Endothelial cell of umbilical vein (primary cell): Measurements from ENCODE around the gene RANBP2. TPM values are rescaled to one million over a fixed set of nuclear protein-coding genes. Genes with fewer than 3 reads are reported as not detected.
A peak's percentile ranks its signal among the peaks of the same experiment; 100 is the strongest.

ENCODE experiments used
- BruUV-seq: library from RNA; stranded (reverse); fragments of 400-500 nt; replicated peaks from 2 replicates; lab custom pipeline; 2021; lab: Mats Ljungman, UMichigan
- CTCF ChIA-PET: fragments of 300-600, 350-600 bp; sonication (Branson Sonifier 250); formaldehyde crosslinking; loops from one replicate; lab custom pipeline; 2021; ENCODE audit warnings: antibody characterized with exemption, inconsistent platforms; lab: Charles Lee
- POLR2A ChIA-PET: fragments of 300-600, 350-600 bp; sonication (Branson Sonifier 250); formaldehyde crosslinking; loops from one replicate; lab custom pipeline; 2021; ENCODE audit warnings: antibody characterized with exemption, inconsistent platforms; lab: Charles Lee
- DNase-seq: peaks from one replicate; pipeline ENCODE4 v3.0.0-alpha.2; 2011; ENCODE audit warnings: low read depth, low spot score
- FAIRE-seq: peaks from 2 replicates; lab custom pipeline; 2011; peaks lifted over from hg19 to GRCh38; lab: Jason Lieb, UNC
- H2AFZ ChIP-seq: 2 replicates; pipeline ENCODE4 v1.6.0; 2012; ENCODE audit warnings: low read depth, low read length, control low read depth, inconsistent platforms
- H3K27ac ChIP-seq: 2 replicates; pipeline ENCODE4 v1.5.1; 2011; ENCODE audit warnings: low read depth, mild to moderate bottlenecking, control low read depth, low read length, moderate library complexity; ENCODE audit not compliant: insufficient read depth
- H3K27me3 ChIP-seq, 2 experiments: 2 replicates each; pipeline versions ENCODE4 v1.6.0 to v1.6.1; 2011; ENCODE audit warnings: low read length in 2 of 2, mixed read lengths in 1 of 2; ENCODE audit not compliant: control insufficient read depth in 2 of 2, insufficient read depth in 2 of 2
- H3K36me3 ChIP-seq, 2 experiments: 2 replicates in 1 of 2; 3 replicates in 1 of 2; pipeline ENCODE4 v1.5.1; 2011; ENCODE audit warnings: low read length in 2 of 2, mild to moderate bottlenecking in 1 of 2, moderate library complexity in 1 of 2; ENCODE audit not compliant: control insufficient read depth in 2 of 2, insufficient read depth in 2 of 2; ENCODE audit errors: extremely low read depth in 1 of 2
- H3K4me1 ChIP-seq: 3 replicates; pipeline ENCODE4 v1.5.1; 2011; ENCODE audit warnings: mild to moderate bottlenecking, low read length; ENCODE audit not compliant: control insufficient read depth, insufficient read depth; ENCODE audit errors: extremely low read depth
- H3K4me2 ChIP-seq: 2 replicates; pipeline ENCODE4 v1.6.1; 2011; ENCODE audit warnings: low read length, control low read depth, mixed read lengths; ENCODE audit not compliant: insufficient read depth
- H3K4me3 ChIP-seq, 3 experiments: fragments of 200-600 bp in 1 of 3; sonication (generic), shearing (Covaris generic) in 1 of 3; replicated peaks in 1 of 3; 2 replicates each; pipeline ENCODE4 v1.5.1; 2011 to 2016; ENCODE audit warnings: control low read depth in 3 of 3, low read length in 3 of 3, mild to moderate bottlenecking in 2 of 3, inconsistent platforms in 1 of 3, low read depth in 1 of 3, moderate library complexity in 1 of 3; ENCODE audit not compliant: insufficient read depth in 1 of 3
- H3K79me2 ChIP-seq: 2 replicates; pipeline ENCODE4 v1.6.0; 2012; ENCODE audit warnings: low read length, inconsistent platforms; ENCODE audit not compliant: control insufficient read depth, insufficient read depth
- H3K9ac ChIP-seq: replicated peaks from 2 replicates; pipeline ENCODE3; 2011; ENCODE audit warnings: low read length, control low read depth; ENCODE audit not compliant: insufficient read depth; ENCODE audit errors: extremely low read depth
- H3K9me1 ChIP-seq: replicated peaks from 3 replicates; pipeline ENCODE4 v1.6.0; 2011; ENCODE audit warnings: mild to moderate bottlenecking, low read length; ENCODE audit not compliant: control insufficient read depth, insufficient read depth; ENCODE audit errors: extremely low read depth
- H3K9me3 ChIP-seq: replicated peaks from 2 replicates; pipeline ENCODE4 v1.5.1; 2012; ENCODE audit warnings: low read length, inconsistent platforms; ENCODE audit not compliant: control insufficient read depth, insufficient read depth
- H4K20me1 ChIP-seq: replicated peaks from 2 replicates; pipeline ENCODE3; 2011; ENCODE audit warnings: mild to moderate bottlenecking, low read length; ENCODE audit not compliant: control insufficient read depth, insufficient read depth; ENCODE audit errors: extremely low read depth
- EZH2 ChIP-seq: IDR thresholded peaks from 2 replicates; pipeline ENCODE4 v1.6.1; 2012; ENCODE audit warnings: borderline replicate concordance, low read depth, mild to moderate bottlenecking, moderate library complexity, low read length, inconsistent platforms; ENCODE audit not compliant: severe bottlenecking
- FOS ChIP-seq: IDR thresholded peaks from 2 replicates; pipeline ENCODE4 v1.6.1; 2011; ENCODE audit warnings: mild to moderate bottlenecking, low read length, moderate library complexity, borderline replicate concordance; ENCODE audit not compliant: insufficient read depth
- GATA2 ChIP-seq: IDR thresholded peaks from 2 replicates; pipeline ENCODE4 v1.7.0; 2011; ENCODE audit warnings: low read depth, mild to moderate bottlenecking, moderate library complexity, mixed read lengths, low read length; ENCODE audit not compliant: insufficient read length, insufficient read depth
- JUN ChIP-seq: IDR thresholded peaks from 2 replicates; pipeline ENCODE4 v1.6.1; 2011; ENCODE audit warnings: borderline replicate concordance, low read depth; ENCODE audit not compliant: insufficient read length, insufficient read depth
- MYC ChIP-seq: IDR thresholded peaks from one replicate; pipeline ENCODE4 v1.6.1; 2011; ENCODE audit warnings: mild to moderate bottlenecking, low read depth, low read length
- POLR2A ChIP-seq: IDR thresholded peaks from 2 replicates; pipeline ENCODE4 v1.6.1; 2012; ENCODE audit warnings: low read depth, mild to moderate bottlenecking, control low read depth, low read length
- POLR2AphosphoS5 ChIP-seq: IDR thresholded peaks from 2 replicates; pipeline ENCODE4 v1.6.1; 2012; ENCODE audit warnings: low read depth, mild to moderate bottlenecking, control low read depth, low read length, moderate library complexity; ENCODE audit not compliant: insufficient read depth
- dilution Hi-C: fragments of 300-500 bp; cut with MboI; formaldehyde crosslinking; loops from one replicate; pipeline ENCODE4 v1.15.0; 2019; ENCODE audit warnings: low sequenced_read_pairs; ENCODE audit not compliant: extremely low pct_ligation_motif_present
- intact Hi-C: fragments of 100-400 bp; cut with micrococcal nuclease; formaldehyde crosslinking; loops from one replicate; pipeline ENCODE4 v1.10.0; 2022
- polyA plus RNA-seq, 4 experiments: library from polyadenylated mRNA; depleted of rRNA in 3 of 4; stranded (reverse) in 3 of 4; unstranded in 1 of 4; fragments of >200 nt; gene quantifications; 2 replicates each; pipeline versions ENCODE4 v1.2.1 to v1.2.3, GENCODE V29; 2011 to 2012; ENCODE audit warnings: missing spikeins in 1 of 4
- total RNA-seq: library from RNA; stranded (reverse); gene quantifications from 2 replicates; pipeline ENCODE4 v1.2.3, GENCODE V29; 2021
- TF ChIP-seq, protein P1 (sequence below): IDR thresholded peaks from 2 replicates; pipeline ENCODE4 v1.6.1; 2011; ENCODE audit not compliant: insufficient read depth, insufficient read length
- TF ChIP-seq, protein P2 (sequence below), 2 donors: IDR thresholded peaks; 1 replicate in 1 of 2; 2 replicates in 1 of 2; pipeline ENCODE4 v1.5.1; 2011; ENCODE audit warnings: low read length in 2 of 2, mild to moderate bottlenecking in 2 of 2, moderate library complexity in 2 of 2, control low read depth in 1 of 2, inconsistent platforms in 1 of 2, low read depth in 1 of 2; ENCODE audit not compliant: insufficient read depth in 1 of 2; ENCODE audit errors: extremely low read depth in 1 of 2

RANBP2 gene
- total and polyA plus RNA-seq, 2 donors (not counting 3 experiments of a cell fraction or from before 2014, with no cell fraction given): 7.2 to 79.4 TPM

DNA sequence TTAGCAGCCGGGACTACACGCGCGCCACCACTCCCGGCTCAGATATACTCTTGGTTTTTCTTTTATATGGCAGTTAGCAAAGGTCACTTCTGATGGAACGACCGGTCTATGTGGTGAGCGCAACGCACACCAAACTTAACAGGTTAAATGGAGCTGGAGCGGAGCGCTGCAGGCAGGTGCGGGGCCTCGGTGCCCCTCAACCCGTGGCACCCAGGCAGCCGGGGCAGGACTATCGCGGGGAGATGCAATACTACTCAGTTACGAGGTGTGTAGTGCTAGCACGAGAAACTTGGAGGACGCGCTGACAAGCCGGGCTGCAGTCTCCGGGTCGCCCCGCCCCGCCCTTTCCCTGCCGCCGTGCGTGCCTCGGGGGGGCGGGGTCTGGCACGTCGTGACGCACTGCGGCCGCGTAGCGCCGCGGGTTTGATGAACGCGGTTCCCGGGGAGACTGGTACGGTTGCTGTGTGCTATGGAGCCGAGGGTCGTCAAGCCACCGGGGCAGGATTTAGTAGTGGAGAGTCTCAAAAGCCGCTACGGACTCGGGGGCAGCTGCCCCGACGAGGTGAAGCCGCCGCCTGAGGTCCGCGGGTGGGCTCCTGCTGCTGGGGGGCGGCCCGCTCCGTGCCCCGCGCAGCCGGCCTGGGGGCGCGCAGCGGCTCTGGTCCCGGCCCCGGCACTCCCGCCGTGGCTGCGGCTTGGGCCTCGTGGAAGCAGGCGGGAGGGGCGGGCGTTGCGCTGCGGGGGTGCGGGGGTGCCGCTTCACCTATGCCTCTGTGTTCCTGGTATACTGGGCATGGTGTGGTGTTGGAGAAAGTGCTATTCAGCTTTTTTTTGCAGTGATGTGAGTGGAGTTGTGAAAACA is 67.3 kb downstream of the RANBP2 start, which contains the start of gene CCDC138:
Gene CCDC138, plus strand, starts transcription at position 418 of the 862 bp plus-strand sequence. Its CDS starts 52 bp downstream, at position 470.
- H3K27ac ChIP-seq: peak within 1 kb of the TSS; percentile 47
- peaks cover 6 to 16% of the 10 kb centered on the region in 2 experiments for H3K36me3 ChIP-seq
- no peaks in the 10 kb centered on the region for H3K9me3 ChIP-seq
- peak within 1 kb of the TSS; percentile 85 for H3K4me2 ChIP-seq
- H3K4me1 ChIP-seq: peaks cover 12% of the 10 kb centered on the region
- H3K9me1 ChIP-seq: no peaks in the 10 kb centered on the region
- BruUV-seq: no TSS peak
- CTCF ChIA-PET: interaction anchor here (1.3 kb wide), 1 partner anchor 10 kb away, joined by 5 read pairs; no protein-coding TSS in a partner anchor
- H3K4me3 ChIP-seq: peak within 1 kb of the TSS; percentile 68 to 82 (median 70)
- intact Hi-C loops (no loop called here), dilution Hi-C loops (no loop called here)
- peak within 1 kb of the TSS; percentile 61 for H2AFZ ChIP-seq
- H3K27me3 ChIP-seq: no peaks in the 10 kb centered on the region
- no peaks in the 10 kb centered on the region for H4K20me1 ChIP-seq
- FAIRE-seq (peak; percentile 70), DNase-seq (peak; percentile 93)
- POLR2A ChIA-PET: interaction anchor here (0.7 kb wide), 1 partner anchor 1877 kb away, joined by 5 read pairs; no protein-coding TSS in a partner anchor
- peak within 1 kb of the TSS; percentile 69 for H3K9ac ChIP-seq
- no peak for TF ChIP-seq FOS
- TF ChIP-seq, protein P1, sequence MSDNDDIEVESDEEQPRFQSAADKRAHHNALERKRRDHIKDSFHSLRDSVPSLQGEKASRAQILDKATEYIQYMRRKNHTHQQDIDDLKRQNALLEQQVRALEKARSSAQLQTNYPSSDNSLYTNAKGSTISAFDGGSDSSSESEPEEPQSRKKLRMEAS: peak; percentile 14
- TF ChIP-seq GATA2: no peak
- peak; percentile 92 for TF ChIP-seq POLR2AphosphoS5
- TF ChIP-seq POLR2A: peak; percentile 79
- H3K79me2 ChIP-seq: peaks cover 9% of the 10 kb centered on the region

DNA sequence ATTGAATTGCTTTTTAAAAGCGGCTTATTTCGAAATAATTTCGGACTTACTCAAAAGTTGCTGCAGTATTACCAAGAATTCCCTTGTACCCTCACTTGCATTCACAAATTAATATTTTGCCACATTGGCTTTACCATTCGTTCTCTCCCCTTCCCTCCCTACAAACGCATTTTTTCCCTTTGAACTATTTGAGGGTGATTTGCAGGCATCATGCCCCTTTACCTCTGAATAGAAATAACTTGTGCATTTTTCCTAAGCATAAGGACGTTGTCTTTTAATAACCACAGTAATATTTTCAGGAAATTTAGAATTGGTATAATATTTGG is 67.9 kb downstream of the RANBP2 start:
- CTCF ChIA-PET: no interaction called here
- dilution Hi-C loops: no loop called here
- H3K4me3 ChIP-seq: peak overlapping the region; percentile 68 to 82 (median 70)
- peaks cover 6 to 17% of the 10 kb centered on the region in 2 experiments for H3K36me3 ChIP-seq
- H3K4me2 ChIP-seq: peak overlapping the region; percentile 84
- no peak overlapping the region for H2AFZ ChIP-seq
- peak overlapping the region; percentile 69 for H3K9ac ChIP-seq
- H3K9me3 ChIP-seq: no peaks in the 10 kb centered on the region
- peaks cover 9% of the 10 kb centered on the region for H3K79me2 ChIP-seq
- POLR2A ChIA-PET: no interaction called here
- no peaks in the 10 kb centered on the region for H4K20me1 ChIP-seq
- no peaks in the 10 kb centered on the region for H3K27me3 ChIP-seq
- no peak for DNase-seq
- peak overlapping the region; percentile 47 for H3K27ac ChIP-seq
- no peak for TF ChIP-seq POLR2AphosphoS5
- TF ChIP-seq GATA2: no peak
- TF ChIP-seq JUN: no peak
- TF ChIP-seq, protein P1: no peak
- TF ChIP-seq POLR2A: no peak
- no peak for TF ChIP-seq EZH2
- TF ChIP-seq MYC: no peak
- TF ChIP-seq FOS: no peak
- TF ChIP-seq, protein P2, sequence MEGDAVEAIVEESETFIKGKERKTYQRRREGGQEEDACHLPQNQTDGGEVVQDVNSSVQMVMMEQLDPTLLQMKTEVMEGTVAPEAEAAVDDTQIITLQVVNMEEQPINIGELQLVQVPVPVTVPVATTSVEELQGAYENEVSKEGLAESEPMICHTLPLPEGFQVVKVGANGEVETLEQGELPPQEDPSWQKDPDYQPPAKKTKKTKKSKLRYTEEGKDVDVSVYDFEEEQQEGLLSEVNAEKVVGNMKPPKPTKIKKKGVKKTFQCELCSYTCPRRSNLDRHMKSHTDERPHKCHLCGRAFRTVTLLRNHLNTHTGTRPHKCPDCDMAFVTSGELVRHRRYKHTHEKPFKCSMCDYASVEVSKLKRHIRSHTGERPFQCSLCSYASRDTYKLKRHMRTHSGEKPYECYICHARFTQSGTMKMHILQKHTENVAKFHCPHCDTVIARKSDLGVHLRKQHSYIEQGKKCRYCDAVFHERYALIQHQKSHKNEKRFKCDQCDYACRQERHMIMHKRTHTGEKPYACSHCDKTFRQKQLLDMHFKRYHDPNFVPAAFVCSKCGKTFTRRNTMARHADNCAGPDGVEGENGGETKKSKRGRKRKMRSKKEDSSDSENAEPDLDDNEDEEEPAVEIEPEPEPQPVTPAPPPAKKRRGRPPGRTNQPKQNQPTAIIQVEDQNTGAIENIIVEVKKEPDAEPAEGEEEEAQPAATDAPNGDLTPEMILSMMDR (IDR thresholded peaks at IDR 0.05; ENCODE audit: extremely low read depth in 1 of 2, insufficient read depth in 1 of 2, low read depth in 1 of 2, low read length in 2 of 2): no peak
- H3K9me1 ChIP-seq: no peaks in the 10 kb centered on the region
- peaks cover 12% of the 10 kb centered on the region for H3K4me1 ChIP-seq
- TSS peak; percentile 31 for BruUV-seq
- intact Hi-C loops: no loop called here
- no peak for FAIRE-seq
